LNCAP (cell line): ENCODE measurements around the gene HGS.

Source experiments
- TF ChIP-seq, protein P1 (sequence below): fragments of 450-650 bp; IDR thresholded peaks from 2 replicates; pipeline ENCODE4 v1.5.1; 2017; ENCODE audit warnings: mild to moderate bottlenecking

HGS gene, protein sequence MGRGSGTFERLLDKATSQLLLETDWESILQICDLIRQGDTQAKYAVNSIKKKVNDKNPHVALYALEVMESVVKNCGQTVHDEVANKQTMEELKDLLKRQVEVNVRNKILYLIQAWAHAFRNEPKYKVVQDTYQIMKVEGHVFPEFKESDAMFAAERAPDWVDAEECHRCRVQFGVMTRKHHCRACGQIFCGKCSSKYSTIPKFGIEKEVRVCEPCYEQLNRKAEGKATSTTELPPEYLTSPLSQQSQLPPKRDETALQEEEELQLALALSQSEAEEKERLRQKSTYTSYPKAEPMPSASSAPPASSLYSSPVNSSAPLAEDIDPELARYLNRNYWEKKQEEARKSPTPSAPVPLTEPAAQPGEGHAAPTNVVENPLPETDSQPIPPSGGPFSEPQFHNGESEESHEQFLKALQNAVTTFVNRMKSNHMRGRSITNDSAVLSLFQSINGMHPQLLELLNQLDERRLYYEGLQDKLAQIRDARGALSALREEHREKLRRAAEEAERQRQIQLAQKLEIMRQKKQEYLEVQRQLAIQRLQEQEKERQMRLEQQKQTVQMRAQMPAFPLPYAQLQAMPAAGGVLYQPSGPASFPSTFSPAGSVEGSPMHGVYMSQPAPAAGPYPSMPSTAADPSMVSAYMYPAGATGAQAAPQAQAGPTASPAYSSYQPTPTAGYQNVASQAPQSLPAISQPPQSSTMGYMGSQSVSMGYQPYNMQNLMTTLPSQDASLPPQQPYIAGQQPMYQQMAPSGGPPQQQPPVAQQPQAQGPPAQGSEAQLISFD

DNA sequence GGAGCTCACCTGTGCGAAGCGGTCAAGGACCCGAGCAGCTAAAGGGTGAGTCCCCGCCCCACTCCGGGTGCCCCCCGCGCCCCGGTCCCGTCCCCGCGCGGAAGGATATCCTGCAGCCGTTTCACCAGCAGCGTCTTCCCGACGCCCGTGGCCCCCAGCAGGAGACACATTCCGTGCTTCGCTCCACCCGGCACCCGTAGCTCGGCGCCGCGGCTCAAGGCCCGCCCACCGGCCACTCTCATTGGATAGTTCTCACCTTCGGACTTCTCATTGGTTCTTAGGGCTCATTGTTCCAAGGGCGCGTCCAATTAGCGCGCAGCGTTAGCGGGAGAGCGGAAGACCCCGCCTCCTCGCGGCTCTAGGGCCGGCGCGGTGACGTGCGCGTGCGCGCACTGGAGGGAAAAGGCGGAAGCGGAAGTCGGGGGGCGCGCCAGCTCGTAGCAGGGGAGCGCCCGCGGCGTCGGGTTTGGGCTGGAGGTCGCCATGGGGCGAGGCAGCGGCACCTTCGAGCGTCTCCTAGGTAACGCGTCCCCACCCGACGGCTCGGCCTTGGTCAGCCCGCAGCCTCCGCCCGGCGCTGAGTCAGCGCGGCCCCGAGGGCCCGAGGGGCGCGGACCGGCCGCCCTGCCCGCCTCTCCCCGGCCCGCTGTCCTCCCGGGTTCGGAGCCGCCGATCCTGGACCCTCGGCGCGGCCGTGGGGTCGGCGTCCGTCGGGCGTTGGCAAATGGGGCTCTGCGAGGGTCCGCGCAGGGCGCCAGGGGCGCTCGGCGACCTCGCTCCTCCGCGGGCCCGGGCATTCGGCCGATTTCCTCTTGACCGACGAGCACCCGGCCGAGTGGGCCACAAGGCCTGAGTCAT lies at the start of gene HGS, which contains the start of gene ARL16:
TSS of gene HGS (plus strand) at position 428 of the 858 bp plus-strand sequence. CDS start at position 484, 56 bp downstream.
TSS of gene ARL16 (minus strand) at position 214 of the 858 bp plus-strand sequence. CDS start at position 170, 44 bp downstream.
- TF ChIP-seq, protein P1, sequence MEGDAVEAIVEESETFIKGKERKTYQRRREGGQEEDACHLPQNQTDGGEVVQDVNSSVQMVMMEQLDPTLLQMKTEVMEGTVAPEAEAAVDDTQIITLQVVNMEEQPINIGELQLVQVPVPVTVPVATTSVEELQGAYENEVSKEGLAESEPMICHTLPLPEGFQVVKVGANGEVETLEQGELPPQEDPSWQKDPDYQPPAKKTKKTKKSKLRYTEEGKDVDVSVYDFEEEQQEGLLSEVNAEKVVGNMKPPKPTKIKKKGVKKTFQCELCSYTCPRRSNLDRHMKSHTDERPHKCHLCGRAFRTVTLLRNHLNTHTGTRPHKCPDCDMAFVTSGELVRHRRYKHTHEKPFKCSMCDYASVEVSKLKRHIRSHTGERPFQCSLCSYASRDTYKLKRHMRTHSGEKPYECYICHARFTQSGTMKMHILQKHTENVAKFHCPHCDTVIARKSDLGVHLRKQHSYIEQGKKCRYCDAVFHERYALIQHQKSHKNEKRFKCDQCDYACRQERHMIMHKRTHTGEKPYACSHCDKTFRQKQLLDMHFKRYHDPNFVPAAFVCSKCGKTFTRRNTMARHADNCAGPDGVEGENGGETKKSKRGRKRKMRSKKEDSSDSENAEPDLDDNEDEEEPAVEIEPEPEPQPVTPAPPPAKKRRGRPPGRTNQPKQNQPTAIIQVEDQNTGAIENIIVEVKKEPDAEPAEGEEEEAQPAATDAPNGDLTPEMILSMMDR, result no peak

DNA sequence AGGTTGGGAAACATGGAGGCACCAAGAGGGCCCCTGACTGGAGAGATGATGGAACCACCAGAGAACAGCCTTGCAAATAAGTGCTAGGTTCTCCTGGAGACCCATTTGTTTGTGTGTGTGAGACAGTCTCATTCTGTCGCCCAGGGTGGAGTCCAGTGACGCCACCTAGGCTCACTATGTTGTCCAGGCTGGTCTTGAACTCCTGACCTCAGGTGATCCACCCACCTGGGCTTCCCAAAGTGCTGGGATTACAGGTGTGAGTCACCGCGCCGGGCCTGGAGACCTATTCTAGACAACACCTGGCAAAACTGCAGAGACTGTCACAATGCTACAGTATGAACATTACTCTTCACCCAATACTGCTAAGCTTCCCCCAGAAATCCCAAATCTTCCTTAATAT lies 48.4 kb upstream of the HGS start:
- TF ChIP-seq, protein P1, result no peak

DNA sequence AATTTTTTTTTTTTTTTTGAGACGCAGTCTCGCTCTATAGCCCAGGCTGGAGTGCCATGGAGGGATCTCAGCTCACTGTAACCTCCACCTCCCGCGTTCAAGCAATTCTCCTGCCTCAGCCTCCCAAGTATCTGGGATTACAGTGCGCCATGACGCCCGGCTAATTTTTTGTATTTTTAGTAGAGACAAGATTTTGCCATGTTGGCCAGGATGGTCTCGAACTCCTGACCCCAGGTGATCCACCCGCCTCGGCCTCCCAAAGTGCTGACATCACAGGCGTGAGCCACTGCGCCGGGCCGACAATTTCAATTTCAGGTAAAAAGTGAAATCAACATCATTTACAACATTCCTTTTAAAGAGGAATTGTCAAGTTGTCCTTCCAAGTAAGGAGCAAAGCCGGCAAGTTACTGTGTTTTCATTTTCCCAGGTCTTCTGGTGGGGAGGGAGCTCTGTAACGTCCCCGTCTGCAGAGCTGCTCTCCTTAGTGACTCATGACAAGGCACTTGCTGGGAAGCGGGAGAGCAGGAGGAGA lies 47.8 kb upstream of the HGS start:
- TF ChIP-seq, protein P1, result no peak

DNA sequence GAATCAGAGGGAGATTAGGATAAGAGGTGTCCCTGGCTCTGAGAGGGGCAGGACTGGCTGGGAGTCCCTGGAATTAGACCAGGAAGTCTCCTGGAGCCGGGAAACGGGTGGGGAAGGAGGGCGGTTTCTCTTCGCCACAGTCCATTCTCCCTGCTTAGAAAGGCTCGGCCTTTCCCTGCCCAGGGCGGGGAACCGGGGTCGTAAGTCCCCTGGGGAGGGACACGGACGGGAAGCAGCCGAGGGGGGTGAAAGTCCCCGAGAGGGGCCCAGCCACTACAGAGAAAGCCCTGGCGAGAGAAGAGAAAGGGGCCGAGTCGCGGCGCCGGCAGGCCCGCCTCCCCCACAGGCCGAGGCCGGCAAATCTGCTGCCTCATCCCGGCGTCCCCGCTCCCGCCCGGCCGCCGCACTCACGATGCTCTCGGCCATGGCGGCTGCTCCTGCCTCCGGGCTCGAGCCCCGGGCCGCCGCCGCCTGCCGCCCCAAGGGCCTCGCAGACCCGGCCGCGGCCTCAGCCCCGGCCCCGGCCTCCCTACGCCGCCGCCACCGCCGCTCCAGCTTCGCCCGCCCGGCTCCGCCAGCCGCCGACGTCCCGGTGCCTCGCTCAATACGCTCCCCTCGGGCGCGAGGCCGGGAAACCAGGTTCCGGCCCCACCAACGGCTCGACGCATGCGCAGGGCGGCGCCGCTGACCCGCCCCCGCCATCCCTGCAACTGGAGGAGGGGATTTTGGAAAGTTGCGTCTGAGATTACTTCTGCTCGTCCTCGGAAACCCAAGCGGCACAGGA lies 47.1 kb upstream of the HGS start, which contains the start of the genes NPLOC4 and TSPAN10:
TSS of gene NPLOC4 (minus strand) at position 608 of the 784 bp plus-strand sequence. CDS start at position 426, 182 bp downstream.
TSS of gene TSPAN10 (plus strand) at position 692 of the 784 bp plus-strand sequence. CDS start 5,217 bp downstream, outside the sequence.
- TF ChIP-seq, protein P1, result no peak

DNA sequence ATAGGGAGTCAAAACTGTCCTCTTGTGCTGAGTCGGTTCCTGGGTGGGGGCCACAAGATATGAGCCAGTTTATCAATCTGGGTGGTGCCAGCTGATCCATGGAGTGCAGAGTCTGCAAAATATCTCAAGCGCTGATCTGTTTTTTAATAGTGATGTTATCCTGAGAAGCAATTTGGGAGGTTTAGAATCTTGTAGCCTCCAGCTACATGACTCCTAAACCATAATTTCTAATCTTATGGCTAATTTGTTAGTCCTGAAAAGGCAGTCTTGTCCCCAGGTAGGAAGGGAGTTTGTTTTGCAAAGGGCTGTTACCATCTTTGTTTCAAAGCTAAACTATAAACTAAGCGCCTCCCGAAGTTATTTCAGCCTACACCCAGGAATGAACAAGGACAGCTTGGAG lies 45.1 kb upstream of the HGS start:
- TF ChIP-seq, protein P1, result no peak

DNA sequence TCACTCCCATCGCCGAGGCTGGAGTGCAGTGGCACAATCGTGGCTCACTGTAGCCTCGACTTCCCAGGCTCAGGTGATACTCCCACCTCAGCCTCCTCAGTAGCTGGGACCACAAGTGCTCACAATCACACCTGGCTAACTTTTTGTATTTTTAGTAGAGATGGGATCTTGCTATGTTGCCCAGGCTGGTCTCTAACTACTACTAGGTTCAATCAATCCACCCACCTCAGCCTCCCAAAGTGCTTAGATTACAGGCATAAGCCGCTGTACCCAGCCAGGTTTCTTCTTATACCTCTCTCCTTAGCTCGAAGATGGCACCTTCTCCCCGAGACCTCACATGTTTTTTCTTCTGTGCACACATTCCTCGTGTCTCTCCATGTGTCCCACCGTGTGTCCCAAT lies 43.8 kb upstream of the HGS start:
- TF ChIP-seq, protein P1, result no peak
